Gastroesophageal sphincter (tissue), 3 donors: Measurements from ENCODE around the gene PIP5K1B.

Experiments used
- EP300 ChIP-seq: sonication (generic); formaldehyde crosslinking; IDR thresholded peaks from one replicate; pipeline ENCODE4 v1.6.1; 2017; ENCODE audit warnings: antibody characterized with exemption, mild to moderate bottlenecking
- POLR2A ChIP-seq, 2 donors: fragments of 450-650 bp; IDR thresholded peaks; one replicate each; pipeline ENCODE4 v1.6.1; 2017; ENCODE audit warnings: antibody characterized with exemption in 2 of 2, mild to moderate bottlenecking in 2 of 2, moderate library complexity in 1 of 2
- POLR2AphosphoS5 ChIP-seq: sonication (generic); formaldehyde crosslinking; IDR thresholded peaks from one replicate; pipeline ENCODE4 v1.6.1; 2017; ENCODE audit warnings: antibody characterized with exemption
- TF ChIP-seq, protein P1 (sequence below), 4 experiments: fragments of 200-600 bp in 2 of 4; fragments of 450-650 bp in 2 of 4; sonication (generic) in 1 of 4; IDR thresholded peaks; one replicate each; pipeline ENCODE4 v1.5.1; 2017 to 2019; ENCODE audit warnings: antibody characterized with exemption in 4 of 4, mild to moderate bottlenecking in 2 of 4, moderate library complexity in 2 of 4

DNA sequence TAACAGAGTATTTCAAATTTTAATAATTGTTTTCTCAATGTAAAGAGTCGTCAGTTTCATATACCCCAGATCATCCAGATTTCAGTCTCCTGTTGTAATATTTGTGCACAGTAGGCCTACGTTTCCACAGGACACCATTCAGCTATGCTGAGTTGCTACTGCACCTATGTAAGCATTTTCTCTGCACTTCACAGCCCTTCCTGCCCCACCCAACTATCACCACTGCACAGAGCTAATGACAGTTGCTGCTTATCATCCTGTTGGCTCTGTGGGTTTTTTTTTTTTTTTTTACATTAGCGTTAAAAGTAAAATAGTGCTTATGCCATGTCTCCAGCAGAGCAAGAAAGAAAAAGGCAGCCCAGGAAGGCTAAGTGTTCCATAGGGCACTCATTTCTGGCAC lies 314.8 kb downstream of the PIP5K1B start:
- TF ChIP-seq, protein P1, sequence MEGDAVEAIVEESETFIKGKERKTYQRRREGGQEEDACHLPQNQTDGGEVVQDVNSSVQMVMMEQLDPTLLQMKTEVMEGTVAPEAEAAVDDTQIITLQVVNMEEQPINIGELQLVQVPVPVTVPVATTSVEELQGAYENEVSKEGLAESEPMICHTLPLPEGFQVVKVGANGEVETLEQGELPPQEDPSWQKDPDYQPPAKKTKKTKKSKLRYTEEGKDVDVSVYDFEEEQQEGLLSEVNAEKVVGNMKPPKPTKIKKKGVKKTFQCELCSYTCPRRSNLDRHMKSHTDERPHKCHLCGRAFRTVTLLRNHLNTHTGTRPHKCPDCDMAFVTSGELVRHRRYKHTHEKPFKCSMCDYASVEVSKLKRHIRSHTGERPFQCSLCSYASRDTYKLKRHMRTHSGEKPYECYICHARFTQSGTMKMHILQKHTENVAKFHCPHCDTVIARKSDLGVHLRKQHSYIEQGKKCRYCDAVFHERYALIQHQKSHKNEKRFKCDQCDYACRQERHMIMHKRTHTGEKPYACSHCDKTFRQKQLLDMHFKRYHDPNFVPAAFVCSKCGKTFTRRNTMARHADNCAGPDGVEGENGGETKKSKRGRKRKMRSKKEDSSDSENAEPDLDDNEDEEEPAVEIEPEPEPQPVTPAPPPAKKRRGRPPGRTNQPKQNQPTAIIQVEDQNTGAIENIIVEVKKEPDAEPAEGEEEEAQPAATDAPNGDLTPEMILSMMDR (IDR thresholded peaks at IDR 0.05), result no peak
- TF ChIP-seq POLR2AphosphoS5 (no peak), EP300 (no peak), POLR2A (IDR thresholded peaks at IDR 0.05) (no peak)
